ENCODE measurements around the gene OSBPL2.

Gene OSBPL2

GRCh38 chr20:62285151-62285550 is 46.8 kb downstream of the OSBPL2 start:
- DNase-seq (ENCODE audit: low read depth, low spot score): no peak

GRCh38 chr20:62285722-62286121 is 47.4 kb downstream of the OSBPL2 start:
- no peak for DNase-seq (ENCODE audit: low read depth, low spot score)

GRCh38 chr20:62286493-62287064 is 48.3 kb downstream of the OSBPL2 start:
- no peak for DNase-seq (ENCODE audit: low read depth, low spot score)

DNA sequence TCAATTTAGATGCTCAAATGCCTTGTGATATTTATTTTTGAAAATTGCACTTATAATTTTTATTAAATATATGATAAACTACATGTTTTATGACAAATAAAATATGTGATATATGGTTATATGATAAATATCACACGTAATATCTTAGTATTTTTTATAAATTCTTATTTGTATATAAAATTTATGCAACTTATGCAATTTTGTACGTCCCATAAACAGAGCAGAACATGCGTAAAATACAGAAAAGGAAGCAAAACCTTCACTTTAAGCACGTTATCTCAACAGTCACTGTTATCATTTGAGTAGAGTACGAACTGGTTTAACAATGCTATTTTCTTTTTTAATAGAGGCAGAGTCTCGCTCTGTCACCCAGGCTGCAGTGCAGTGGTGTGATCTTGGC is 48.8 kb downstream of the OSBPL2 start:
- no peak for DNase-seq (ENCODE audit: low read depth, low spot score)

- no peak for DNase-seq (ENCODE audit: low read depth, low spot score)
Measured at GRCh38 chr20:62287759-62288534, 49.6 kb downstream of the OSBPL2 start.

DNA sequence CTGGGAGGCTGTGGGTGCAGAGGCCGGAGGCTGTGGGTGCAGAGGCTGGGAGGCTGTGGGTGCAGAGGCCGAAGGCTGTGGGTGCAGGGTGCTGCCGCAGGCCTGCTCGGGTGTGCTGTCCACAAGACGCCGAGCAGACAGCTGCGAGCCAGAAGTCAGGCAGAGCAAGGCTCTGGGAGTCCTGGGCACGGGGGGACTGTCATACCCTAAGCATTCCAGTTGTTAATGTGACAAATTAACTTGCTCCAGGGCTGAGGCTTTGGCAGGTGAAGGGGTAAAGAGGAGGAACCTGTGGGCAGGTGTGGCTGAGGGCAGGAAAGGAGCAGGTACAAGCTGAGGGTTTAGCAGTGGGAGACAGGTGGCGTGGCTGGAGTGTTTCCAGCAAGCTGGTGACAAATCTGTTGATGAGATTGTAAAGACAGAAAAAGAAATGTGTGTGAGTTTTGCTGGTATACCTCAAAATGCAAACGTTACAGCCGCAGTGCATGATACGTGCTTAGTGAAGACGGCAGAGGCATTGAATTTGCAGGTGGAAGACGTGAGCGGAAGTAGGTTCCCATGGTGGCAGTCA is 50.3 kb downstream of the OSBPL2 start:
- DNase-seq (ENCODE audit: low read depth, low spot score): no peak

- DNase-seq (ENCODE audit: low read depth, low spot score): no peak
Measured at GRCh38 chr20:62289131-62289530, 50.8 kb downstream of the OSBPL2 start.

- DNase-seq (ENCODE audit: low read depth, low spot score): no peak
Measured at GRCh38 chr20:62289898-62290297, 51.6 kb downstream of the OSBPL2 start.

DNA sequence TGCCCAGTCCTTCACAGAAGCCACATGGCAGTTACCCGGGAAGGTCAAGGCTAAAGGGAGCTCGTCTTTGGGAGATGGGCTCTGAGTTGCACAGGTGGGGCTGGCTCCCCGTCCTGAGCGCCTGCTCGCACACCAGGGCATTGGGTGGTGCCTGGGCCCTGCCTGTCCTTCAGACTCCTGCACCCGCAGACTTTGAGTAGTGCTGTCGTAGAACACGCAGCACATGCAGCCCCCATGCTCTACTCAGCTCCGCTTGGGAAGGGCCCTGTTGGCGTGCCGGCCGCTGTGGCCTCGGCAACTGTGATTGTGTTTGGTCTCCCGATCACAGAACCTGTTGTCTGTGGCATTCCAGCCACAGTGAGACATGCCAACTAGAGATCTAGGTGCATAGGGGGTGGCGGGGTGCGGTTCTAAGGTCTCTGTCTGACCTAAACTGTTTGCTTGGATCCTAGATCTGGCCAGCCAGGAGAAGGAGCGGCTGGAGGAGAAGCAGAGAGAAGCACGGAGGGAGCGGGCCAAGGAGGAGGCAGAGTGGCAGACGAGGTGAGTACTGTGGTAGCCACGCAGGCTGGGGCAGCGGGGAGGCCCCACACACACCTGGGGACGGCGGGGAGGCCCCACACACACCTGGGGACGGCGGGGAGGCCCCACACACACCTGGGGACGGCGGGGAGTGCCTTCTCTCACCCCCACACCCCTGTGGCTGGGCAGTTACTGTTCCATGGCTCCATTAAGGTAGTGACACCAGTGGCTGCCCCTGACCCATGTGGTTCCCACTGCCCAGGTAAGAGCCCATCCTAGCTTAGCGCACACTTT is 53.1 kb downstream of the OSBPL2 start:
- no peak for DNase-seq (ENCODE audit: low read depth, low spot score)

DNA sequence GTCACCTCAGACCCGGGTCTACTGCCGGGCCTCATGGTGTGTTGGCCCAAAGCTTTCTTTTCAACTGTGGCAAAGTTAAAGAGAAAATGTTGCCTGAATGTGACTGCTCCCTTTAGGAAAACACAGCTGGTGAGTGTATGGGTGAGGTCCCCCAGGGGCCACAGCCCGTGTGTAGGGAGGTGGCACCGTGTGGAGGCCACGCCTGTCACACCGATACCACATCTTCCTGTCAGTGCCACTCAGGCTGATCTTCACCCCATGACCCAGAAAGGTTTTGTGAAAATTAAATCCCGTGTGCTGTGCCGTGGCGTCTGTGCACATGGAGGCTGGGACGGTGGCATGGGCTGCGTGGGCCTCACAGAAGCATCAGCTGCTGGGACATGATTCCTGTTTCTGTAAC is 53.8 kb downstream of the OSBPL2 start:
- DNase-seq (ENCODE audit: low read depth, low spot score): no peak

- DNase-seq (ENCODE audit: low read depth, low spot score): no peak
Measured at GRCh38 chr20:62293111-62293784, 54.9 kb downstream of the OSBPL2 start.

- no peak for DNase-seq (ENCODE audit: low read depth, low spot score)
Measured at GRCh38 chr20:62293946-62294345, 55.6 kb downstream of the OSBPL2 start.

- DNase-seq (ENCODE audit: low read depth, low spot score): no peak
Measured at GRCh38 chr20:62294516-62294915, 56.2 kb downstream of the OSBPL2 start.

GRCh38 chr20:62296724-62297448 is 58.6 kb downstream of the OSBPL2 start:
- DNase-seq (ENCODE audit: low read depth, low spot score): no peak

GRCh38 chr20:62297449-62298227 is 59.3 kb downstream of the OSBPL2 start:
- DNase-seq (ENCODE audit: low read depth, low spot score): no peak

DNA sequence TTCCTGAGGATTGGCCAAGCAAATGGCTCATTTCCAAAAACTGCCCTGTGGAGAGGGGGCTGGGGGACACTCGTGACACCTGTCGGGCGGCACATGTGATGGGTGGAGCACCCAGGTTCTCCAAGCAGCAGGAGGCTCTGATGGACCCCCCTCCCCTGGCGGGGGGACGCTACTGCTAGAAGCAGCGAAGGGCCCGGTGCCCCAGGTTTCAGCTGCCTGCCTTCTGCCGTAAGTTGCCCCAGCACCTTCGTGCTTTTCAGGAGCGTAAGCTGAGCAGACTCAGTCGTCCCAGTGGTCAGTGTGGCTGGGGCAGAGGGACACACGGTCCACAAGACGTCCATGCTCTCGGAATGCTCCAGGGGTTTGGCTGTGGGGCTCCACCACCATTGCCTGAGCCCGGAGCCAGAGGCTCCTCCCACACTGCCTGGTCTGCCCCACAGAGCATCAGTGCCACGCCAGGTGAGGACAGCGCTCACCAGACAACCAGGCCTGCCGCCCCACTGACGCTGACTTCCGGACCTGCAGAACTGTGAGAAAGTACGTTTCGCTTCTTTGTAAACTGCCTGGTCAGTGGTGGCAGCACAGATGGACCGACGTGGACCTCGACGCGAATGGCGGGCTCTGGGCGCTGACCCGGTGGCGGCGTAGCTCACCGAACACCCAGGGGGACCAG is 60.4 kb downstream of the OSBPL2 start:
- DNase-seq (ENCODE audit: low read depth, low spot score): no peak

- no peak for DNase-seq (ENCODE audit: low read depth, low spot score)
Measured at GRCh38 chr20:62299666-62300236, 61.4 kb downstream of the OSBPL2 start.

DNA sequence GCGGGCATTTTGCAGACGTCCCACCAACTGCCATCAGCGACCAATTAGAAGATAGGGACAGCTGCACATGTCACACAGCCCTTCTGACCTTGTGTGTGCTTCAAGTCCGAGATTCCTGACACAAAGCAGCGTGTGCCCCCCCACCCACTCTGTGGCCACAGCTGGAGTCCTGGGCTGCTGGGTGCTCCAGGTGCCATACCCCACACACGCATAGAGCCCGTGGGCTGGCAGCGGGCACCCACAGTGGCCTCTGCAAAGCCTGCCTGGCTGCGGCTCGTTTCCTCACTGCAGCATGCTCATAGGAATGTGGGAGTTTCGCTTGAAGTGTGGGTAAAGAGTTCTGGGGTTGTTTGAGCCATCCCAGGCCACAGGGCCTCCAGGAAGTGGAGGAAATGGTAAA is 62.0 kb downstream of the OSBPL2 start:
- DNase-seq (ENCODE audit: low read depth, low spot score): no peak

DNA sequence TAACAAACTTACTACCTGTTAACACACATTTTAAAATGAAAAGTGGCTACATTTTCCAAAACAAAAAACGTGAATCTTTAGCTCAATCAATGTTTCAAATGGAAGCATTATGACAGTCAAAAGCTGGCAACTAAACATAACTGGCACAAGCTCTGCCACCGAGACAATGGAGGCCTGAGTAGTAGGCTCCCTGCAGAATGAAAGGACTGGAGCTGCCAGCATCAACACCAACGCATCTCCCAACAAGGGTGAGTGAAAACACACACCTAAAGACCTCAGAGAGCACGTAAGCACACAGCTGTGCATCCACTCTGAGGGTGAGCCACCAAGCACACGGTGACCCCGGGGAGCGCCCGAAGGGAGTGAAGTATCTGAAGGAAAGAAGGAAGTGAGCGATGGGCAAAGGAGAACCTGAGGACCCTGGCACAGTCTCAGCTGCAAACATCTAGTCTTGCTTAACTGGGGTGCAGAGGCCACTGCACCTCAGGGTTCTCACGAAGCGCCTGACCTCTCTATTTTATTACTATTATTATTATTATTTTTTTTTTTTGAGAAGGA is 62.9 kb downstream of the OSBPL2 start:
- no peak for DNase-seq (ENCODE audit: low read depth, low spot score)

Measured in ELF-1 (cell line).